Measurements from ENCODE around the gene INPP5J.
"Not testable (repeated sequence)": the region's sequence is repeated elsewhere in the genome, so short reads cannot be mapped to it uniquely, and the experiment has no call there.

Gene INPP5J

DNA sequence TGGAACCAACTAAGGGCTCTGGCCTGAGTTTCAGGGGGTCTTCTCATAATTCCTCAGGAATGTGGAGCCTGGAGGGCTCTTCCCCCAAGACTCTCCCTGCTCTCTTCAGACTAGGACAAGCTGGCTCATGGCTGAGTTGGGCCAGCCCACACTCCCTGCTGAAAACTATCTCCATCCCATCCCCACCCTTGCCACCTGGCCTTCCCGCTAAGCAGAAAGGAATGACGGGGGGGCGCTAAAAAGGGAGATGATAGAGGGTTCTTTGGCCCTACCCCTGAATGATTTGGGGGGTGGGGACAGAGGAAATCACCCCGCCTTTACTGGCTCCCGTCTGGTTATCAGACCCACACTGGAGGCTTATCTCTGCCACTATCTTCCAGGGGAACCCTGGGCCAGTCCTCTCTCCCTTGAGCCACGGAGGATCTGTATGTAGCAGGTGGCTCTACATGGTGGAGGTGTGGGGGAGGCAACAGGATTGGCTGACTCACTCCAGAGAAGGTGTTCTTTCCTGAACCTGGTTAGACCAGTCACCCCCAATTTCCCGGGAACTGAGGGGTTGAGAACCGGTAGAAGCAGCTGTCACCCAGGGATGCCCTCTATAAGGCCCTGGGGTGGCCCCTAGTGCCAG, 35.9 kb upstream of the INPP5J start:
- DNase-seq (ENCODE audit: low read depth) = no peak

DNA sequence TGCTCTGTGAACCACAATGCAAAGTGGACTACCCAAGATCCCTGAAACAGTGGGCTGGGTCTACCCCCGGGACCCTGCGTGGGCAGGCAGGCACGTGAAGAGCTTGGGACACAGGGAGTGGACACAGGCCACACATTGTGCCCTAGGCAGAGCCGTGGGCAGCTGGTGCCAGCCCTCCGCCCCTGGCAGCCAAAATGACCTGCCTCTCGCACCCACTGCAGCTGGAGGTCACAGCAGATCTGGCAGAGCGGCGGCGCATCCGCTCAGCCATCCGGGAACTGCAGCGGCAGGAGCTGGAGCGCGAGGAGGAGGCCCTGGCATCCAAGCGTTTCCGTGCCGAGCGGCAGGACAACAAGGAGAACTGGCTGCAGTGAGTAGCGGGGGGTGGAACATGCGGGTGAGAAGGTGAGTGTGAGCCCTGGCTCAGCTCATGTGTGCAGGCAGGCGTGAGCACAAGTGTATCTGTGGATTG, 35.0 kb upstream of the INPP5J start:
- DNase-seq (ENCODE audit: low read depth) = no peak

DNA sequence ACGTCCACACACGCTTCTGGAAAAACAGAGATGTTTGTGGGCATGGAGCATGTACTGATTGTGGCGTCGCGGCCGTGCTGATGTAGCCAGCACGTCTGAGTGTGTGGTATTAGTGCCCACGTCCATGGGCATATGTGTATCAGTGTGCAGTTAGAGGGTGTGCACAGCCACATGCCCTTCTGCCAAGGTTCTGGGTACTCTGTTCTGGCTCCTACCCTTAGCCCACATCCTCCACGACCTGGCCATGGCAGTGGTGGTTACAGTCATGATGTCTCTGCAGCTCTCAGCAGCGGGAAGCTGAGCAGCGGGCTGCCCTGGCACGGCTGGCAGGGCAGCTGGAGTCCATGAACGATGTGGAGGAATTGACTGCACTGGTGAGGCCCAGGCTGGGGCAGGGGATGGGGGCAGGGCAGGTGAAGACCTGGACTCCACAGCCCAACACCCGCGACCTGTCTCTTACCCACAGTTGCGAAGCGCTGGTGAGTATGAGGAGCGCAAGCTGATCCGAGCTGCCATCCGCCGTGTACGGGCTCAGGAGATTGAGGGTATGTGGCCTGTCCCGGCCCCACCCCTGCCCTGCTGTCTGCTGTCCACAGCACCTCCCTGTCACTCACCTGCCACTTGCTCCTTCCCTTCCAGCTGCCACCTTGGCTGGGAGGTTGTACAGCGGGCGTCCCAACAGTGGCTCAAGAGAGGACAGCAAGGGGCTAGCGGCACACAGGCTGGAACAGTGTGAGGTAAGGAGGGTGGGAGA, 34.4 kb upstream of the INPP5J start:
- no peak for DNase-seq (ENCODE audit: low read depth)

DNA sequence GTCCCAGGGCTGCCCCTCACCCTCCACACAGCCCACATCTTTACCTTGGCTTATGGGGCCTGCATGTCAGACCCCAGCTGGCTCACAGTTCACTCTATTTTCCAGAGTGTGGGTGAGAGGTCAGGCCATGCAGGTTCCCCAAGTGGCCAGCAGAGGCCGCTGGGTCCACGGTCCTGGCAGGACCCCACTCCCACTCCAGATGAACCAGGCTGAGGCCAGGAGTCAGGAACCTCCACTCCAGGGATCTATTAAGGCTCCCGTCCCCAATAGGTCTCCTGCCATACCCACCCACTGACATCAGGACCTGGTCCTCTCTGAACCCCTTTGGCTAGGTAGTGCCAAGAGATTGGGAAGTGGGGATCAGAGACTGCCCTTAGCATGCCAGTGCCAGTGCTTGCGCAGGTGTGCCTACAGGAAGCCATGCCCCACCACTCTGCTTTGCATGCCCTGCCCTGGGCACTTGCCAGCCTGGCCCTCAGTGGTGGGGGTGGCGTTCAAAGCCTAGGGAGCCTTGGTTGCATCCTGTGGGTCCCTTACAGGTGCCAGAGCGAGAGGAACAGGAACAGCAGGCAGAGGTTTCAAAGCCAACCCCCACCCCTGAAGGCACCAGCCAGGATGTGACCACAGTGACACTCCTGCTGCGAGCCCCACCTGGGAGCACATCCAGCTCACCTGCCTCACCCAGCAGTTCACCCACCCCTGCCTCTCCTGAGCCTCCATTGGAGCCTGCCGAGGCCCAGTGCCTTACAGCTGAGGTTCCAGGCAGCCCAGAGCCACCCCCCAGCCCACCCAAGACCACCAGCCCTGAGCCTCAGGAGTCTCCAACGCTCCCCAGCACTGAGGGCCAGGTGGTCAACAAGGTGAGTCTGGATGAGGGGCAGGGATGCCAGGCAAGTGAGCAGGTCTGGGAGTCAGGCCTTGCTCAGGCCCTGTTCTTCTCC, 33.3 kb upstream of the INPP5J start:
- DNase-seq (ENCODE audit: low read depth) = no peak

DNA sequence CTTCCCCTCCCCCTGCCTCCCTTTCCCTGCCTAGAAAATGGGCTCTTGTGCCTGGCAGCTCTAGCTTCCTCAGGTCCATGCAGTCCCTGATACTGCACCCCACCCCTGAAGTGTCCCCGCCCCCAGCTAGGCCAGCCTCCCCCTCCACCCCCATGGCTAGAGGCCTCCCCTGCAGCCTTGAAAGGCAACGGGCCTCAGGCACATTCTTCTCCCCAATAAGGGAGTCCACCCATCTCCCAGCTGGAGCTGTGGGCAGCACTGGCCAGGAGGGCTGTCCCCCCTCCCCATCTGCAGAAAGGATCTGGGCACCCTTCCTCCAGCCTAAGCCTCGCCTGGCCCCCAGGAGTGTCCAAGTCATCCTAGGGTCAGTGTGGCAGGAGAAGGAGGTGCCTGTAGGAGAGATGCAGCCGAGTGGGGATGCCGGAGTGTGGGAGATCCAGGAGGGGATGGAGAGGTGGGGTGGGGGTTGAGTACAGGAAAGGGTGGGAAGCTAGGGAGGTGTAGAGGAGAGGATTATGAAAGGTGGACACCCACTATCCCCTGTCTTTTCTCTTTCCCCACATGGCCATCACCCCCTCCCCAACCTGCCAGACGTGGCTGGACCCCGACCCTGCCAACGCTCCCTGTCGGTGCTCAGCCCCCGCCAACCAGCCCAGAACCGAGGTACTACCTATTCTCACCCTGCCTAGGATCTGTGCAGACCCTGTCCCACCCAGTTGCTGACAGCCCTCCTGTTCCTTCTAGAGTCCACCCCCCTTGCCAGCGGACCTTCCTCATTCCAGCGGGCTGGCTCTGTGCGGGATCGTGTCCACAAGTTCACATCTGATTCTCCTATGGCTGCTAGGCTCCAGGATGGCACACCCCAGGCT, 32.3 kb upstream of the INPP5J start:
- no peak for DNase-seq (ENCODE audit: low read depth)

DNA sequence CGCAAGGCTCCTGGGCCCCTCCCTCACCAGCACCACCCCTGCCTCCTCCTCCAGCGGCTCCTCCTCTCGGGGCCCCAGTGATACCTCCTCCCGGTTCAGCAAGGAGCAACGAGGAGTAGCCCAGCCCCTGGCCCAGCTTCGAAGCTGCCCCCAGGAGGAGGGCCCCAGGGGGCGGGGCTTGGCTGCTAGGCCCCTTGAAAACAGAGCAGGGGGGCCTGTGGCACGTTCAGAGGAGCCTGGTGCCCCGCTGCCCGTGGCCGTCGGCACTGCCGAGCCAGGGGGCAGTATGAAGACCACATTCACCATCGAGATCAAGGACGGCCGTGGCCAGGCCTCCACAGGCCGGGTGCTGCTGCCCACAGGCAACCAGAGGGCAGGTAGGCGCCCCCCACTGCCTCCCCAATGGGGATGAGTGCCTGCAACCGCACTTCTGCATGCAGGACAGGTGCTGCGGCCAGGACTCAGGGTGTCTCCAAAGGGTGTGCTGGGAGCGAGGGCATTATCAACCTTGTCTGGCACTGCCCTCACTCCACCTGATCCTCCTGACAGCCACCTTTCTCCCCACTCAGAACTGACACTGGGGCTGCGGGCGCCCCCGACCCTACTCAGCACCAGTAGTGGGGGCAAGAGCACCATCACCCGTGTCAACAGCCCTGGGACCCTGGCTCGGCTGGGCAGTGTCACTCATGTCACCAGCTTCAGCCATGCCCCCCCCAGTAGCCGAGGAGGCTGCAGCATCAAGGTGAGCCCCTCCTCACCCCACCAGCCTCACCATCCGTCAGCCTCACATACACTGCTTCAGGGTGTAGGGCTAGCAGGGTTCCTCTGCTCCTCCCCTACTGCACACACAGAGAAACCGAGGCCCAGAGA, 31.4 kb upstream of the INPP5J start:
- DNase-seq (ENCODE audit: low read depth) = no peak

DNA sequence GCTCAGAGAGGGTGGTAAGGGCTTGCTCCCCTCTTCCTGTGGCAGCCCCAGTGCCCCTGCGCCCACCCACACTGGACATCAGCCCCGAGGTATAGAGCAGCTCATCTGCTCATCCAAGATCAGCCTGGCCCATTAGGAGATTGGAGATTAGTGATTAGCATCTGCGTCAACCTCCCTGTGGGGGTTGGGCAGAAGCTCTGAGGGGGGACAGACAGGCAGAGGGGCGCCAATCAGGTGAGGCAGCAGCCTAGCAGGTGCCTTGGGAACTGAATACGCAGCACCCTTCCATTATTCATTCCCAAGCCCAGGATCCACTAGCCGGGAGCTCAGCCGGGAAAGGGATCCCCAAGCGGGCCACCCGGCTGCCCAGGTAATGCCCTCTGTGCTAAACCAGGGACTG, 30.6 kb upstream of the INPP5J start:
- DNase-seq (ENCODE audit: low read depth) = no peak

DNA sequence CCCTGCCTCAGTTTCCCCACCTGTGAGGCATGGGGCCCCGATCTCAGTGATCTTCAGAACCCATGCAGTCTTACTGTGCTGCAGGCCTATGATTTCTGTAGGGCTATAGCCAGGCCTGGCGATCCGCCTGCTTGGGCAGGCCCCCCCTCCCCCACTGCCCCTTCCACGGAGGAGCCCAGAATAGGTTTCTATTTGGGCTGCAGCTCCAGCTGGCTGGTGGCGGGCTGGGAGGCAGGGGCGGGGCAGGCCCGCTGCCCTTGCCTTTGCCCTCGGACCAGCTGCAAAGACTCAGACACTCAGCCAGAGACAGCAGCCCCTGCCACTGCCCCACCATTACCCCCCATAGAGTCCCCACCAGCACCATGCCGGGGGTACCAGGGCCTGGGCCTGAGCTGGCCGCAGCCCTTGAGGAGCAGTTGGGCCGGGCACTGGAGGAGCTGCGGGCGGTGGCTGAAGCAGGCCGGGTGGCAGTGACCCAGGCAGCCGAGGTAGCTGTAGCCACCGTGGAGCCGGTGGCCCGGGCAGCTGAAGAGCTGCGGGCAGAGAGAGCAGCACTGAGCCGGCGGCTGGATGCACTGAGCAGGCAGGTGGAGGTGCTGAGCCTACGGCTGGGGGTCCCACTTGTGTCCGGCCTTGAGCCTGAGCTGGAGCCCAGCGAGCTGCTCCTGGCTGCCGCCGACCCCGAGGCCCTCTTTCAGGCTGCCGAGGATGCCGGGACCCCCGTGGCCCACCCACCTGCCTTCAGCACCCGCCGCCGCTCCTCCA, 29.5 kb upstream of the INPP5J start:
- no peak for DNase-seq (ENCODE audit: low read depth)

DNA sequence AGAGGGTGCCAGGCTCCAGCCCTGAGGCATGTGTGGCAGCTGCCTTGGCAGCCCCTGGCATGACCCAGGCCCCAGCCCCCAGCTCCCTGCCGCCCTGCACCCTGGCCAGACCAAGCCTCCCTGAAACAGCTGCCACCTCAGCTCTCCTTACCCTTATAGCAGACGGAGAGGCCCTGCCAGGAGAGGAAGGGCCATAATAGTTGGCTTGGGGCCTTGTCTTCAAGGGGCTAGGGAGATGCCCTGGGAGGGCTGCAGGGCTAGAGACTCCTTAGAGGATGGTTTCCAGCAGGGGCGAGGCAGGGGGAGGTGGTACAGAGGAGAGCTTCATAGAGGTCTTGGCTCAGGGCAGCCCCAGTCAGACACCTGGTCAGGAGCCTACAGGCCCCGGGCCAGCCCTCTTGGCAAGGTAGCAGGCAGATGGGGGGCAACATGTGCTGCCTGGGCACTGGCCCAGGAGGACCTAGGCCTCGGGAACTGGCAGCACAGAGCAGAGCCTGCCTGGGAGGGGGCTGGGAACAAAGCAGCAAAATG, 28.7 kb upstream of the INPP5J start:
- DNase-seq (ENCODE audit: low read depth) = no peak

DNA sequence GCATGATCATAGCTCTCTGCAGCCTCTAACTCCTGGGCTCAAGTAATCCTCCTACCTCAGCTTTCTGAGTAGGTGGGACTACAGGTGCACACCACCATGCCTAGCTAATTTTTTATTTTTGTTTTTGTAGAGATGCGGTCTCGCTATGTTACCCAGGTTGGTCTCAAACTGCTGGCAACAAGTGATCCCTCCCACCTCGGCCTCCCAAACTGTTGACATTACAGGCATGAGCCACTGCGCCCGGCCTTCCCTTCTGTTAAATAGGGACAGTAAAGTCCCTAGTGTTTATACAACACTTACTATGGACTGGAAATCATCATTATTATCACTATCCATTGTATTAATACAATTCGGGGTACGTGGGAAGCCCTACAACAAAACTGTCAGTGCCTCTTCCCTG, 28.0 kb upstream of the INPP5J start:
- DNase-seq (ENCODE audit: low read depth) = no peak

DNA sequence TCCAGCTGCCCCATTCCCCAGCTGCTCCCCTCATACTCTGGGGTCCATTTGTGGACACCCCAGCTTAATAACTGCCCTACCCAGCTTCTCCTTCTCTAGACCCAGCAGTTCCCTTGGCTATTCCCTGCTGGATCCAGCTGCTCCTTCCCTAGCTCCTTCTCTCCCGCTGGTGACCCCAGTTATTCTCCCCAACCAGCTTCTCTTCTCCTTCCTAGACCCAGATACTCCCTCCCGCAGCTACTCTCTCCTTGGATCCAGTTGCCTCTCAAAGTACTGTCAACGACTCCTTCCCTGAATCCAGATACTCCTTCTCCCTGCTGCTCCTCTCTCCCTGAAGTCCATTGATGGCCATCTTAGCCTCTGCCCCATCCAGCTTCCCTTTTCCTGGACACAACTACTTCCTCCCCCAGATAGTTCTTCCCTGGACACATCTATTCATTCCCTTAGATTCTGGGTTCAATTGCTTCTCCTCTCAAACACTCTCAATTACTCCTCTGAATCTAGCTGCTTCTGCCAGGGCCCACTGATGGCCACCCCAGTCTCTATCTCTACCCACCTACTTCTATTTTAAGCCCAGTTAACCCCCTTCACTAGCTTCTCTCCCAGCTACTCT, 27.0 kb upstream of the INPP5J start:
- DNase-seq (ENCODE audit: low read depth) = no peak

DNA sequence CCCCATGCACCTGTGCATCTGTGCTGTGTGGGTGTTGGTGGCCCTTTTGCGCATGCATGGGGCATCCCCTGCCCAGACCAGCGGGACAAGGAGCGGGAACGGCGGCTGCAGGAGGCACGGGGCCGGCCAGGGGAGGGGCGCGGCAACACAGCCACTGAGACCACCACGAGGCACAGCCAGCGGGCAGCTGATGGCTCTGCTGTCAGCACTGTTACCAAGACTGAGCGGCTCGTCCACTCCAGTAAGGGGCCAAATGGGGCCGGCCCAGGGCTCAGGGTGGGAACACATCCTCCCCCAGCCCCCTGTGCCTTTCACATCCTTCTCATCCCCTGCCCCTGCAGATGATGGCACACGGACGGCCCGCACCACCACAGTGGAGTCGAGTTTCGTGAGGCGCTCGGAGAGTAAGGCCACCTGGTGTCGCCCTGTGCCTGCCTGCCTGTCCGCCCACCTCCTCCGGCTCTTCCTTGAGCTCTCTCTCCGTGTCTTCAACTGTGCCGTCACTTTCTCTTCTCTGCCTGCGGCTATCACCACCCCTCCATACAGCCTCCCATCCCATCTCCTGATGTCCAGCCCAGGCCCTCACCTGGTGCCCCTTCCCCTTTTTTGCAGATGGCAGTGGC, 26.0 kb upstream of the INPP5J start:
- no peak for DNase-seq (ENCODE audit: low read depth)

DNA sequence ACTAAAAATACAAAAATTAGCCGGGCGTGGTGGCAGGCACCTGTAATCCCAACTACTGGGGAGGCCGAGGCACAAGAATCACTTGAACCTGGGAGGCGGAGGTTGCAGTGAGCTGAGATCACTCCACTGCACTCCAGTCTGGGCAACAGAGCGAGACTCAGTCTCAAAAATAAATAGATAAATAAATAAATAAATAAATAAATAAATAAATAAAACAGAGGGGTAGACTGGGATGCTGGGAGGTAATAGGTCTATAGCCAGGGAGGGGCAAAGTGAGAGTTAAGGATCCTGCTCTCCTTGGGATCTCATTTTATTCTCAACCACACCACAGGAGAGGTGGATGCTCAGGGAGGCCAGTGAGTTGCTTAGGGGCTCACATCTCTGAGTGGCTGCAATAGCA, 25.2 kb upstream of the INPP5J start:
- DNase-seq (ENCODE audit: low read depth) = not testable (repeated sequence)

DNA sequence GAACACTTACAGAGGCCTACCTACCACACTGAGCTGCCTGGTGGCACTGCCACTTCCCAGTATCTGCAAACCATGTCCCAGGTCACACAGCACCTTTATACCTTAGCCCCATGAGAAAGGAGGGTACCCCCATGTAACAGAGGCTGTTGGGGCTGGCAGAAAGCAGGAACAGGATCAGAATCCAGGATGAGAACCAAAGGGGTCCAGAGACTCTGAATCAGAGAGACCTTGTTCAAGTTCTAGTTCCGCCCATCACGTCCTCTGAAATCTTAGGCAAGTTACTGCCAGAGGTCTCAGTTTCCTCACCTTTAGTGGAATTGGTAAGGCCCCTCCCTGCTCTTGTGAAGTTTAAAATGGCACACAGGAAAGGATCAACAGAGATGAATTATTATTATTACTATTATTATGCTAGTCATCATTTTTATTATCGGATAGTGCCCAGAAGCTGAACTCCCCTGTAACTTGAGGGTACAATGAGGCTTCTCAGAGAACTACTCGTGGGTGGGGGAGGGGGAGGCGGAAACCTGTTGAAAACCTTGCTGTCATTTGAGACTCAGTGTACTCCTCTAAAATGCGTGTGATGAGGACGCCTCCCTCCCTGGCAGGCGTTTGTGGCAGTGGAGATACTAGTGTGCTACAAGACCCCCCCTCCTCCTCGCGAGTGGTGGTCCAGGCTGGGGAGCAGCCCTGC, 24.7 kb upstream of the INPP5J start:
- DNase-seq (ENCODE audit: low read depth) = no peak

DNA sequence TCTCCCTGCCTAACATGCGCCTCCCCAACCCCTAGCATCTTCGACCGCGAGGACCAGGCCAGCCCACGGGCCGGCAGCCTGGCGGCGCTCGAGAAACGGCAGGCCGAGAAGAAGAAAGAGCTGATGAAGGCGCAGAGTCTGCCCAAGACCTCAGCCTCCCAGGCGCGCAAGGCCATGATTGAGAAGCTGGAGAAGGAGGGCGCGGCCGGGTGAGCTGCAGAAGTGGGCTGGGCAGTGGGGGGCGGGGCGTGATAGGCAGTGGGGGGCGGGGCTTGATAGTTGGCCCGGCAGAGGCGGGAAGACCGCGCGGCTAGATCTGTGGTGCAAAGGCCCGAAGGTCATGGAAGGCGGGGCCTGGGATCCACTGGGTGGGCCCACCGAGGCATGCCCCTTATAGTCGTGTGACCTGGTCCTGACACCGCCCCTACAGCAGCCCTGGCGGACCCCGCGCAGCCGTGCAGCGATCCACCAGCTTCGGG, 24.1 kb upstream of the INPP5J start:
- no peak for DNase-seq (ENCODE audit: low read depth)

DNA sequence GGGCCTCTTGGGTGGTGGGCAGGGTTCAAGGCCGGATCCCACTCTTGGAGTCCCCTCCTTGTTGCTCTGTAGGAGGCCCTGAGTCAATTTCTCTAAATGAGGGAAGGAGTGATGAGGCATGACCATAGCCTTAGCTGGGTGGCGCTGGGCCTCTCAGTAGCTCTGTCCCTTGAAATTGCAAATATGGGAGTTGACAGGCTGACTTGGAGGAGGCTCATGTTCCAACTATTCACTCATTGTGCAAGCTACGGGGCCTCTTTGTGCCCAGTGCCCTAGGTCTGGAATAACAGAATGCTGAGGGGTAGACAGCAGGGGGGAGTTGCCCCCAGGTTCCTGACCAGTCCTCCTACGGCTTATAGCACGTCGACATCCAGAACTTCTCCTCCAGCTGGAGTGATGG, 23.4 kb upstream of the INPP5J start:
- no peak for DNase-seq (ENCODE audit: low read depth)

DNA sequence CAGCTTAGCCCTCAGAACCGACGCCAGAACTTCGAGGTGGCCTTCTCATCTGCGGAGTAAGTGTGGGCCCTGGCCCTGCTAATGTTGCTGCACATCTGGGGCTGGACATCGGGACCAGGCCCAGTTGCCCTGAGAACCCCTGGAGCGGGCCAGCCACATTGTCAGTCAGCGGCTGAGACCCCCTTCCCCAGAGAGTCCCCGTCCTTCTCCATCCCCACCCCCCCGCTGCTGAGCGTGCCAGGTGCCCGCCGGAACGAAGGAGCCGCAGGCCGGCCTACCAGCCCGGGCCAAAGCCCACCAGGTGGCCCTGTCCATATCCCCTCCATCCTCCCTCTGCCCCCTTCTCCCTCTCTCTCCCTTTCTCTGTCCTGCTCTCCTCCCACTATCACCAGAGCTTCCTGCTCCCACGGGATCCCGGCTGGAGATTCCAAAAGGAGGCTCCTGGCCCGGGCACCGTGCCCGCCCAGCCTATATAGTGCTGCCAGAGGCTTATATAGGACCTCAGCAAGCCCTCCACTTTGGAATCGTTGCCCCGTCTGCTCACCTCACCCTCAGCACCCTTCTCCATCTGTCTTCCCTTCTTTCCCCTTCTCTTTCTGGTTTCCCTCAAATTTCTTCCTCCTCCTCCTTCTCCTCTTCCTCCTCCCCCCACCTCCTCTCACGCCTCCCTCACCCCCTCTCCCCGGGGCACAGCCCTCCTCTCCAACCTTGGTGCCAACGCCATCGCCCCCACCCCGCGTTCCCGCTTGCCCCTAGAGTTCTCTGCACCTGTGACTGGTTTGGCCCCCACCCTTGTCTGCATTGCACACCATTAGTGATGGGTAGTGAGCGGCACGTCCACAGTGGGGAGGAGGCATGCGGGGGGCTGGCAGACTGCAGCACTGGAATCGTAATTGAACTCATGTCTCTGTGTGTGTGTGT, 22.7 kb upstream of the INPP5J start:
- DNase-seq (ENCODE audit: low read depth) = no peak
